HG02885 (cell line): ENCODE data around the gene ZNF282.
"Not testable (repeated sequence)": the region's sequence is repeated elsewhere in the genome, so short reads cannot be mapped to it uniquely, and the experiment has no call there.

Source experiments
- ATAC-seq: cut with Tn5 transposase; IDR thresholded peaks from one replicate; pipeline ENCODE4 v1.9.1; 2021; ENCODE audit warnings: mild to moderate bottlenecking; ENCODE audit not compliant: unreplicated experiment, poor library complexity

ZNF282 gene

GRCh38 chr7:149251518-149251917 lies 56.2 kb downstream of the ZNF282 start:
- not testable (repeated sequence) for ATAC-seq

DNA sequence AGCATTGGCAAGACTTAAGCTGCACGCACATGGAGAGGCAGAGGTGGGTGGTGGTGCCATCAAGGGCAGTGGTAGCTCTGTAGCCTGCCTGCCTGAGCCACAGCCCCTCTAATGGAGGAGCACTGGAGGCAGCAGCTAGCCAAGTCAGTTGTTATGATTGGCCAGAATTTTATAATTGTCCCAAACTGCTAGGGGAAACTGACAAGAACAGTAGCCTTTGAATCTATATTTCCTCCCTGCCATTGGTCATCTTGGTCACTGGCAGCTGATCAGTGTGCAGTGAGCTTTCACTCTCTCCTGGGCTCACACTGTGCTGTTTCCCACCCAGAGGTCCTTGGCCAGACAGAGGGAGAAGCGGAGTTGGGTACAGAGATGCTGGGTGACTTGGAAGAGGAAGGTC lies 57.0 kb downstream of the ZNF282 start:
- no peak for ATAC-seq

DNA sequence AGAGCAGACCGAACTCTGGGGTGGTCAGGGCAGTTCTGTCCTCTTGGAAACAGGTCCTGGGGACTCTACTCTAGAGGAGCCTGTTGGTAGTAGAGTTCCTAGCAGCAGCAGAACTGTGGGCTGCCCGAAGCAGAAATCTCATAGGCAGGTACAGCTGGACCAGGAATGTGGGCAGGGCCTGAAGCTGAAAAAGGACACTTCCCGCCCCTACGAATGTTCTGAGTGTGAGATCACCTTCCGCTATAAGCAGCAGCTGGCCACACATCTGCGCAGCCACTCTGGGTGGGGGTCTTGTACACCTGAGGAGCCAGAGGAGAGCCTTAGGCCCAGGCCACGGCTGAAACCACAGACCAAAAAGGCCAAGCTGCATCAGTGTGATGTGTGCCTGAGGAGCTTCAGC lies 58.3 kb downstream of the ZNF282 start:
- no peak for ATAC-seq

GRCh38 chr7:149254181-149254858 lies 59.0 kb downstream of the ZNF282 start:
- ATAC-seq, result no peak

DNA sequence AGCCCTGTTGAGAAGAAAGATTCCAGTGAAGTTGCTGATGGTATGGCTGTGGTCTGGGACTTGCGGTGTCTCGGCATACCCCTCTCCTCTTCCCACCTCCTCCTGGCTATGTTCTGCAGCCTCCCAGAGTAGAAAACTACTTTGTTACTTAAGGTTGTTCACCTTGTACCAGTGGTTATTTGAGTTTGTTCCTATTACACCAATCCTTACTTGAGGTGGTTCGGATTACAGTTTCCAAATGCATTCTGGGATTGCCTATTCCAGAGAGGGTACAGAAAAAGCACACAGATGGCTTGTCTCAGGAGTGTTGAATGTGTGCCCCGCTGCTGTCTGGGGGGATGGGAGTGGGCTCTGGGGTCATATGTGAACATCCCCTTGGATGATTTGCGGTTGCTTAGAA lies 59.8 kb downstream of the ZNF282 start:
- ATAC-seq, result no peak

DNA sequence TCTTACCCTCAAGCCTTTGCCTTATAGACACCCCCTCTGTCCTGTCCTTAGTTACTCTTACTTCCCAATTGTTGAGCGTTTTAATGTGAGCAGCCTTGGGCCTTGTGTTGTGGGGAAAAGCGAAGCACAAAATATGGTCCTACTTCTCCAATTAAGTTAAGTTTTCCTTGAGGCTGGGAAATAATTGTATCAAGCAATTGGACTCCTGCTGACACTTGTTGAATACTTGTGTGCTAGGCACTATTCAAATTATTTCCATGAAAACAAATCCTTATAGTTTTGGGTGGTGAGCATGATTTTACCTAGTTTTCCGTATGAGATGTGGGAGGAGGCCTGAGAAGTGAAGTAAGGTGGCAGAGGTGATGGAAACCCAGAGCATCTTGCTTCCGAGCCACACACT lies 61.2 kb downstream of the ZNF282 start:
- no peak for ATAC-seq

GRCh38 chr7:149257146-149257545 lies 61.8 kb downstream of the ZNF282 start:
- no peak for ATAC-seq

DNA sequence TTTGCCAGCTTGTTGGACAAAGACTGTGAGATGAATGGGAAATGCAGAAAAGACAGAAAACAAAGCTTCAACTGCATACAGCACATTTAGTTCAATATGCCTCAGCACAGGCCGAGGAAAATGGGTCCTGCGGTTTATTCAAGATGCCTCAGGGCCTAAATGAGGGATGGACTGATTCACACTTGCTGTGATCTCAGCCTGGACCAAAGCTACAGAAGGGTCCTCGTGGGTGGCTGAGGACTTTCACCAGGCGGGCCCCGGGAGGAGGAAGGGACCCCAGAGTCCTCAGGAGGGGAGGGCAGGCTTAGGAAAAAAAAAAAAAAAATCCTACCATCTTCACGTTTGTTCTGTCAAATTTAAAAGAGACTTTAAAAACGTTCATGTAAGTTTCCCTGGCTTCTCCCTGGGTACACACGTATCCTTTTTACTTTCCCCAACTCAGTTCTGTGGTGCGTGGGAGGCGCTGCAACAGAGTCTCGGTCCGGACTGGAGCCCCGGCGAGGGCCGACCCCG lies 66.0 kb downstream of the ZNF282 start:
- peak; percentile 2 for ATAC-seq

DNA sequence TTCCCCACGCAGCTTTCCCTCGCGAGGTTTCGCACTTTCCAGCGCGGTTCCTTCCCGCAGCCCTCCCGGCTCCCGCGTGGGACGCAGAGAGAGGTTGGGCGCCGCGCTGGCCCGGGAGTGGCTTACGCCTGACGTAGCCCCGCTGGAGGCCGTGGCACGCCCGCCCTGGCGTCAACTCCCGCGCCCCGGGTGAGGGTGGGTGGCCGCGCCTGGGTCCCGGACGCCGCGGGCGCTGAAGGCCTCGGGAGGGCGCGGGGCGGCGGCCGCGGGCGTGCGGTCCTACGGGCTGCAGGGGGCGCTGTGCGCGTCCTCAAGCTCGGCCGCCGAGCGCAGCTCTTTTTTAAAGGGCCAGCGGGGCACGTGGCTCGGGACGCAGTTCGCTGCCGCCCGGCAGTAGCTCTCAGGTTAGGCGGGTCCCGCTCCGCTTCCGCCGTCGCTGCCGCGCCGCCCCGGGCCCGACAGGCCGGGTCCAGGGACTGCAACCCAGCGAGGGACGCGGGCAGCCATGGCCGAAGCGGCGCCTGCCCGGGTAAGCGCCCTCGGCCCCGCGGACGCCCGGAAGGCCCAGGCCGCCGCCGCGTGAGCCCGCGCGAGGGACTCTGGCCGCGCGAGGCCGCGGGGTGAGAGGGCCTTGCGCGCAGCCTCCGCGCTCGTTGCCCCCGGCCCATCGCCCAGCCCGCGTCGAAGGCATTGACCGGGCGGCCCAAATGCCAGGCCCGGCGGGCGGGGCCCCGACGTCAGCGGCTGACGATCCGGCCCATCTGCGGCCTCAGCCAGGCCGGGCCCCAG lies 66.7 kb downstream of the ZNF282 start, which contains the start of gene ZNF783:
Gene ZNF783 (plus strand): TSS at position 368 of the 789 bp plus-strand sequence. CDS start 138 bp downstream, at position 506.
- ATAC-seq, result peak; percentile 86

GRCh38 chr7:149266451-149266850 lies 71.1 kb downstream of the ZNF282 start:
- ATAC-seq, result no peak

DNA sequence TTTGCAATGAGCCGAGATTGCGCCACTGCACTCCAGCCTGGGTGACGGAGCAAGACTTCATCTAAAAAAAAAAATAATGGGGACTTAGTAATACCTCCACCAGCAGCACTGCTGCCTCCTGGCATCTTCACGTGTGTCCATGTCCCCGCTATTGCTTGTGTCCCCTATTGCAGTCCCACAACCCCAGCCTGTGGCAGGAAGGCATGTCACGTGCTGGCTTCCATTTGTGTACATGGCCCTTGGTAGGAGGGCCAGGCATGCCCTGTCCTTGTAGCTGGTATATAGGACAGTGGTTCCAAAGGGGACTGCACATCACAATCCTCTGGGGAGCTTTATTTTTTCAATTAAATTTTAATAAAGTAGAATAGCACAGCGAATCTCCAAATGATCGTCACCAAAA lies 72.4 kb downstream of the ZNF282 start:
- ATAC-seq, result no peak

DNA sequence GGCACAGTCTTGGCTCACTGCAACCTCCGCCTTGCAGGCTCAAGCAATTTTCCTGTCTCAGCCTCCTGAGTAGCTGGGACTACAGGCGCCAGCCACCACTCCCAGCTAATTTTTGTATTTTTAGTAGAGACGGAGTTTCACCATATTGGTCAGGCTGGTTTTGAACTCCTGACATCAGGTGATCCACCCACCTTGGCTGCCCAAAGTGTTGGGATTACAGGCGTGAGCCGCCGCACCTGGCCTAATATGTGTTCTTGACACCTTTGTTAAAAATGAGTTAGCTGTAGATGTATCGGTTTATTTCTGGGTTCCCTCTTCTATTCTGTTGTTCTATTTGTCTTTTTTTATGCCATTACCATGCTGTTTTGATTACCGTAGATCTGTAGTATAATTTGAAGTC lies 79.1 kb downstream of the ZNF282 start:
- not testable (repeated sequence) for ATAC-seq
